Neural cell (in vitro differentiated cells): ENCODE results near the gene VSIG10L.

Experiments used
- EZH2 ChIP-seq: fragments of 200-600, 300-800 bp; shearing (Covaris generic), sonication (generic); IDR thresholded peaks from 2 replicates; pipeline ENCODE4 v1.6.1; 2014; ENCODE audit warnings: antibody characterized with exemption, low read length, borderline replicate concordance, mild to moderate bottlenecking; ENCODE audit not compliant: insufficient read depth, poor library complexity, severe bottlenecking
- POLR2AphosphoS5 ChIP-seq: IDR thresholded peaks from 2 replicates; pipeline ENCODE4 v1.6.1; 2012
- TF ChIP-seq, protein P1 (sequence below): fragments of 450-650 bp; IDR thresholded peaks from 2 replicates; pipeline ENCODE4 v1.5.1; 2014; ENCODE audit warnings: antibody characterized with exemption, mild to moderate bottlenecking, moderate library complexity; ENCODE audit not compliant: poor library complexity, severe bottlenecking

DNA sequence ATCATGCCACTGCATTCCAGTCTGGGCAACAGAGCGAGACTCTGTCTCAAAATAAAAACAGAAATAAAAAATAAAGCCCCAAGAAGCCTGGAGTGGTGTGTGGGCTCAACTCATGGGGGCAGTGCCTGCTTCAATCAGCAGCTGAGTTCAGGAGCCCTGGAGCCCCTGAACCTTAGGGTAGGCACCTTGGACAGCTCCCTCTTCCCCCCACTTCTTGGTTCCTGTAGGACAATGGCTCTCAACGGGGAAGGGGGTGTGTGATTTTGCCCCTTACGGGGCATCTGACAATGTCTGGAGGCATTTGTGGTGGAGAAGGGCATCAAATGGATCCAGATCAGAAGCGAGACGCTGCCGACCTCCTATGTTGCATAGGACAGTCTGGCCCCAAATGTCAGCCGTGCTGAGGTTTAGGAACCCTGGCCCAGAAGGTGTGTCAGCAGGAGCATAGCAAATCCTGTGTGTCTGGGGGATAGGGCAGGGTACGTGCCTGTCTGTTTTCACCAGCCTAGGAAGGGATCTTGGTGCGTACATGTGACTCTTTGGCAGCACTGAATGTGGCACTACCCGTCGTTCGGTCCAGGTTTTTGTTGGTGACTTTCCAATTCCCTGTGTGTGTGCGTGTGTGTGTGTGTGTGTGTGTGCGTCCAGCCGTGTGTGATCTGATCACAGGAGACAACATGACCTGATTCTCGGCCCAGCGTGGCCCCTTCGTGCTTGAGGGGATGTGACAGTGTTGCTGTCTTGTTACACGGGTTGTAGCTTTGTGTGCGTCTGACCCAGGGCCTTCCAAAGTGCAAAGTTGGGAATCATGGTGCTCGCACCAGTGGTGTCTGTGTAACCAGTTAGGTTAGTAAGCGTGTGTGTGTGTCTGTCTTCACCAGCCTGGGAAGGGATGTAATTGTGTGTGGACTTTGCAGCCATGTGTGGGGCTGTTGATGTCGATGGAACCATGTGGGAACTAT is 23.0 kb downstream of the VSIG10L start:
- TF ChIP-seq, protein P1, sequence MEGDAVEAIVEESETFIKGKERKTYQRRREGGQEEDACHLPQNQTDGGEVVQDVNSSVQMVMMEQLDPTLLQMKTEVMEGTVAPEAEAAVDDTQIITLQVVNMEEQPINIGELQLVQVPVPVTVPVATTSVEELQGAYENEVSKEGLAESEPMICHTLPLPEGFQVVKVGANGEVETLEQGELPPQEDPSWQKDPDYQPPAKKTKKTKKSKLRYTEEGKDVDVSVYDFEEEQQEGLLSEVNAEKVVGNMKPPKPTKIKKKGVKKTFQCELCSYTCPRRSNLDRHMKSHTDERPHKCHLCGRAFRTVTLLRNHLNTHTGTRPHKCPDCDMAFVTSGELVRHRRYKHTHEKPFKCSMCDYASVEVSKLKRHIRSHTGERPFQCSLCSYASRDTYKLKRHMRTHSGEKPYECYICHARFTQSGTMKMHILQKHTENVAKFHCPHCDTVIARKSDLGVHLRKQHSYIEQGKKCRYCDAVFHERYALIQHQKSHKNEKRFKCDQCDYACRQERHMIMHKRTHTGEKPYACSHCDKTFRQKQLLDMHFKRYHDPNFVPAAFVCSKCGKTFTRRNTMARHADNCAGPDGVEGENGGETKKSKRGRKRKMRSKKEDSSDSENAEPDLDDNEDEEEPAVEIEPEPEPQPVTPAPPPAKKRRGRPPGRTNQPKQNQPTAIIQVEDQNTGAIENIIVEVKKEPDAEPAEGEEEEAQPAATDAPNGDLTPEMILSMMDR, result no peak
- no peak for TF ChIP-seq EZH2
- no peak for TF ChIP-seq POLR2AphosphoS5
